GM08714 (cell line): ENCODE measurements around the gene ERC1.
"Not testable (repeated sequence)": the region's sequence is repeated elsewhere in the genome, so short reads cannot be mapped to it uniquely, and the experiment has no call there.

ENCODE experiments used
- H3K4me3 ChIP-seq: fragments of 200-500 bp; sonication (Bioruptor generic); 2 replicates; pipeline ENCODE4 v1.5.1; 2014; ENCODE audit warnings: mild to moderate bottlenecking, low read length, inconsistent platforms
- ZNF274 ChIP-seq: IDR thresholded peaks from 2 replicates; pipeline ENCODE4 v1.6.1; 2012; ENCODE audit warnings: mild to moderate bottlenecking, low read depth, low read length

ERC1 gene

DNA sequence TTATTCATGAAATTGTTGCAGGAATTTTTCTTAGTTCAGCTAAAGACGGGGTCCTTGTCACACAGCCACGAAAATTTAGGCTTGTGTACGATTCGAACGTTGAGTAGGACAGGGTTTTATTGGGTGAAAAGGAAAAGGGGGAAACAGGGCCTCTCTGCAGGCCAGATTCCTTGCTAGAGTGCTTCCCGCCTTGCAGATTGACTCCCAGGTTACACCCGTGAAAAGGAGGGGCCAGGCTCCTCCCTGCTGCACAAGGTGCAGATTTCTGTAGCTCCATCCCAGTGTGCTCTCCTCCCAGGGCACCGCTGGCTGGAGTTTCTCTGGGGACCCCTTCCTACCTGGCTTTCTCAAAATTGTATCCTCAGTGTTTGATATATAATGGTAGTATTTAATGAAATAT lies 221.5 kb downstream of the ERC1 start:
- H3K4me3 ChIP-seq = no peak overlapping the region
- TF ChIP-seq ZNF274 = no peak

DNA sequence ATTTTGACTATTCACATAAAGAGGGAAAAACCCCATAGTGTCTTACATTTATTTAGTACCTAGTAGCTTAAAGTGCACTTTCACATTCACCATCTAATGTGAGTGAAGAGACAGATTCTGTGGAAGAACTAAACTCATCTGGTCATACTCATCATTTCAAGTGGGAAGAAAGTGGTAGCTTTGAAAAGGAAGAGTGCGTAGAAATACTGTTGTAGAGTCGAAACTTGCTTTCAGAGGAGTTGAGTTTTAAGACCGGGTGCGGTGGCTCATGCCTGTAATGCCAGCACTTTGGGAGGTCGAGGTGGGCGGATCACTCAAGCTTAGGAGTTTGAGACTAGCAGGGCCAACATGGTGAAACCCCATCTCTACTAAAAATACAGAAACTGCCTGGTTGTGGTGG lies 222.2 kb downstream of the ERC1 start:
- TF ChIP-seq ZNF274 = no peak
- H3K4me3 ChIP-seq = no peak overlapping the region

DNA sequence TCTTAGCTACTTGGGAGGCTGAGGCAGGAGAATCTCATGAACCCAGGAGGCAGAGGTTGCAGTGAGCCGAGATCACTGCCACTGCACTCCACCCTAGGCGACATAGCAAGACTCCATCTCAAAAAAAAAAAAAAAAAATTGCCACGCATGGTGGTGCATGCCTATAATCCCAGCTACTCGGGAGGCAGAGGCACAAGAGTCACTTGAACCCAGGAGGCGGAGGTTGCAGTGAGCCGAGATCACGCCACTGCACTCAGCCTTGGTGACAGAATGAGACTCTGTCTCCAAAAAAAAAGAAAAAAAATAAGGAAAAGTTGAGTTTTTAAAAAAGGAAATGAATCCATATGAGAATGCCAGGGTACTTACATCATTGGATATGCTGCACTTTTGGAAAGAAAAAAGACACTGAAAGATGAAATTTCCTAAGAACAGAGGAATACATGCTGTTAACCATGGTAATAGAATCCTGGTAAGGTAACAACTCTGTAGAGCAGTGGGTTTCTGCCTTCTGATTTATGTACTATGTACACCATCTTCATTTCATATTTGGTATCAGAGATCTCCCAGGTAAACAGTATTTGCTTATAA lies 222.7 kb downstream of the ERC1 start:
- no peak overlapping the region for H3K4me3 ChIP-seq

DNA sequence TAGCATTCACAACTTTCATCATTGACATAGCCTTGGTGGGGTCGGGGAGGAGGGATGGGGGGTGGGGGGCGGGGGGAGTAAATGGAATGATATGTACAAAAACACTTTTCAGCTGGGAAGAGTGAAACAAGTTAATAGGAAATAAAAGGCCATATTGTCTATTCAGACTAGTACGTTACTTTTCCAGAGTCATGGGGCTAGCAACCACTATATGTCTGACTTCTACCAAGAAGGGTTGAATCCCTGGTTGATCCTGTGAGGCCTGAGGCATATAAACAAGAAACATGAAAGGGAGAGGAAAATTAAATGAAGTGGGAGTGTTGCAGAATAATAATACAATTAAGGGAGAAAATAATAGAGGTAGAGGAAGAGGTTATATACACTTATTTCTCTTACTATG lies 225.5 kb downstream of the ERC1 start:
- TF ChIP-seq ZNF274 = no peak
- H3K4me3 ChIP-seq = no peak overlapping the region

More for the DNA sequence above, 222.7 kb downstream of the ERC1 start:
- no peak for TF ChIP-seq ZNF274

DNA sequence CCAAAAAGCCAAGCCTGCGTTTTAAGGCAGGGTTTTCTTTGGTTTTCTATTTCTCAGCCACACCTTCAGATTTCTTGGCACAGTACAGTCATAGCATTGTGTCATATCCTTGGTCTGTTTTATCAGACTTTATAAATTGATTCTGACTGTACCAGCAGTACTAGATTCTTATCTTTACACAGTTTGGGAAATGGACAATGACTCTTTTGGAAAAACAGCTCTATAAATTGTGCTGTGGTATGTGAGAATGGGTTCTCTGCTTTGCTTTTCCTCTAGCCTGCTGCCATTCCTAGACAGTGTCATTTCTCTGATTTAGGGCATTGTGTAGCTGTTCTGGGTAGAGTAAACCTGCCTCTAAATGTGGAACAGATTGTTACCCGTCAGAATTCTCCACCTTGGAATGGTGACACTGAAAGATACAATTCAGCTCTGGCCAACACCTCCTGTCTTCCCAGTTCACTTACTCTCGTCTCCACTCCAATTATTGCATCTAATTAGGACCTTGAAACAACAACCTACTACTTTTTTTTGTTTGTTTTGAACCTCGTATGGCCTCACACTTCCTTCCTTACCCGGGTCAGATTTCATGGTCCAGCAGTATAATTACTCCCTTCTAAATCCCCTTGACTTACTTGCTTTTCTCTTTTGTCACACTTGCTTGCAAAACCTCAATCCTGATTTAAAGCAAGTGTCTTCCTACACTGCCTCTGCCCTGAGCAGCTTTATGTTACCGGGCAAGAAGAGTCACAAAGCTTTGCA lies 226.3 kb downstream of the ERC1 start:
- no peak overlapping the region for H3K4me3 ChIP-seq
- TF ChIP-seq ZNF274 = no peak

DNA sequence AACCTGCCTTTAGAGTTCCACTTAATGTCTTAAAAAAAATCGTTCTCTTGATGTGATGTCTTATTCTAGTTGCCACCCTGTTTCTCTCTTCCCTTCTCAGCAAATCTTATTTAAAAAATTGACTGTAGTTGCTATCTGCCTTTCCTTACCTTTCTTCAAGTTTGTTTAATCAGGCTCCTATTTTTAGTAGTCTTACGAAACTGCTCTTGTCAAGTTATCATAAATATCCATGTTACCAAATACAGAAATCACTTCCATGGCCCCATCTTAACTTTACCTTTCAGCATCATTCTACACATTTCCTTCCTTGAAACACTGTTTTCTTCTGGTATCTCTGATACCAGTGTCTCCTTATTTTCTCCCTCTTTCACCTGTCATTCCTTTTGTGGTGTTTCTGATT lies 227.3 kb downstream of the ERC1 start:
- H3K4me3 ChIP-seq = no peak overlapping the region
- no peak for TF ChIP-seq ZNF274

DNA sequence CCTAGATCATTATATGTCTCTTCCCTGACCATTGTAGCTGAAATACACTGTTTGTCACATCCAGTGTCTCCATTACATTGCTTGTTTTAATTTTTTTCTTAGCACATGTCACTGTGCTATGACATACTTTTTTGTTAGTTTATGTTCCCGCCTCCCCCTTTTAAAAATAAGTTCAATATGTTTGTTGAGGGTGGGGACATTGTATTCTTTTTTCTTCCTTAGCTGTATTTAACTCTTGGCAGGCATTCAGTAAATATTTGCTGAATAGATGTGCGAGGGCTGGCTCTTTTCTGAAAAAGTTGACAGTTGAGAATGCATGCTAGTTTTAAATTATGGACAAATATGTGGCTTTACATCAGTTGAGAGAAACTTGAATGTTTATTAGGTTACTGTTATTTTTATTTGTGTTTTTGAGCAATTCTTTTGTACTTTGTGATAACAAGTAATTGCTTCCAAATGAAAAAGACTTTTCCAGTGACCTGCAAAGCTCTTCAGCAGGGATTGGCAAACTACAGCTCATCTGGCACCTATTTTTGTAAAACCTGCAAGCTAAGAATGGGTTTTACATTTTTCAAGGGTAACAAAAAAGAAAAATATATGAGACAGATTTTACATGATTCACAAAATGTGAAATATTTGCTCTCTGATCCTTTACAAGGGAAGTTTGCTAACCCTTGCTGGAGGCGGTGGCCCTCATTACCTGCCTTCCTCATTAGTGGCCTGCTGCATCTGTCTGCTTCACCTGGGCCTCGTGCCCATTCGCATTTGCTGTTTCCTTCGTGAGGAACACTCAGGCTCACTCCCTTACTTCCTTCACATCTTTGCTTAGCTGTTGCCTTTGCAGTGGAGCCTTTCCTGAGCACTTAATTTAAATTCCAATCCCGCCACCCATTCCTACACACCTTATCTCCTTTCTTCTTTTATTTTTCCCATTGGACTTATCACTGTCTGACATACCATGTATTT lies 229.4 kb downstream of the ERC1 start:
- H3K4me3 ChIP-seq = no peak overlapping the region
- no peak for TF ChIP-seq ZNF274

DNA sequence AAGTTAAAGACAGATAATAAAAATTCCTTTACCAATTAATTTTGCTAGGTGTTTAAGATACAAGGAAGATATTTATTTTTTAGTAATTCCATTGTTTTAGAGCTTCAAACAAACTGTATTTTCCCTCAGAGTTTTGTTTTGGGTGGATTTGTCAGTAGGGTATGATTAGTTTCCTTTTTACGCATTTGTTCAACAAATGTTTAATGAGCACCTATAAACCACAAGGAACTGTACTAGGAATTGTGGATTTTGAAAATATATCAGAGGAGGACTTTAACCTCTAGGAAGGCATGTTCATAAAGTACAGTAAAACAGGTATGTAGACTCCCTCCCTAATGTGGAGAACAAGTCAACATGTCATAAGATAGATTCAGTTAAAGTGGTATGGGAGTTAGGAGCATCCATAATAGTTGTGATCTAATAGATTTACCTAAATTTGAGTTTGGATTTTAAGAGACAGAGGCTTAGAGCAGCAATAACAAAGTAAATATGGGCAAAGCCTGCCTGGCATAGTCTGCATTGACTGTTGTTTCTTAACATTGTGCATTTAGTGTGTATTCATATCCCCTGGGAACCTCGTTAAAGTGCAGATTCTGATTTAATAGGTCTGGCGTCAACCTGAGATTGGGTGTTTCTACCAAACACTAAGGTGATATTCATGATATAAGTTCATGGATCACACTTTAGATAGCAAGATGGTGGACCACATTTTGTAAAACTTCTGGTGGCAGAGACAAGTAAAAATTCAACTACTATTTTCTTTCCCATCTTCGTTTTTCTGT lies 232.0 kb downstream of the ERC1 start:
- no peak overlapping the region for H3K4me3 ChIP-seq
- no peak for TF ChIP-seq ZNF274

DNA sequence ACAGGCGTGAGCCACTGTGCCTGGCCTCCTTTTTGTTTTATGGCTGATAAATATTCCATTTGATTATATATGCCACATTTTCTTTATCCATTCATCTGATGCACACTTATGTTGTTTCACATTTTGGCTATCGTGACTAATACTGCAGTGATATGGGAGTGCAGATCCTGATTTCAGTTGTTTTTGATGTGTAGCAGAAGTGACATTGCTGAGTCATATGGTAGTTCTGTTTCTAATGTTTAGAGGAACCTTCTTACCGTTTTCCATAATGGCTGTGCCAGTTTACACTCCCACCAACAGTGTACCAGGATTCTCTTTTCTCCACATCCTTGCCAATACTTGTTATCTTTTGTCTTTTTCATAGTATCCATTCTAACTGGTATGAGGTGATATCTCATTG lies 235.9 kb downstream of the ERC1 start:
- H3K4me3 ChIP-seq = no peak overlapping the region
- TF ChIP-seq ZNF274 = no peak

DNA sequence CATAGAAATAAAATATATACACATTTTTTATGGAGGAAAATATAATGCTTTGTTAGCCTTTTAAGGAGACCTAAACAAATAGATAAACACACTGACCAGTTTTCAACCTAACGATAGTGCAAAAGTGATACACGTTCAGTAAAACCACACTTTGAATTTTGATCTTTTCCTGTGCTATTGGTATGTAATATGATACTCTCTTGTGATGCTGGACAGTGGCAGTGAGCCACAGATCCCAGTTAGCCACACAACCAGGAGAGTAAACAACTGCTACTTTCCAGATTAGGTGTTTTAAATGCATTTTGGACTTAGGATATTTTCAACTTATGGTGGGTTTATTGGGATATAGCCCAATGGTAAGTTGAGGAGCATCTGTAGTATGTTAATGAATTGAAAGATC lies 243.1 kb downstream of the ERC1 start:
- no peak overlapping the region for H3K4me3 ChIP-seq
- no peak for TF ChIP-seq ZNF274

DNA sequence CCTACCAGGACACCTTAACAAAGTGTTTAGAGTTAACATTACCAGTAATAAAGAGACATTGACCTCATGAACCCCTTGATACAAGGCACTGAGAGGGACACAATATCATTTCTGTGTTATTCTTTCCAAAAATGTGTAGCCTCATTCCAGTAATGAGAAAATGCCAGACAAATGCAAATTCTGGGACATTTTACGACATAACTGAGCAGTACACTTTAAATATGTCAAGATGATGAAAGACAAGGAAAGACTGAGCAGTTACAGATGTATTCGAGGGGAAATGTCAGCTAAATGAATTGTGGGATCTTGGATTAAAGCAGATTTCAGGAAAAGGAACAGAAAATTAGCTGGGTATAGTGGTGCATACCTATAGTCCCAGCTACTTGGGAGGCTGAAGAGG lies 255.6 kb downstream of the ERC1 start:
- TF ChIP-seq ZNF274 = no peak
- no peak overlapping the region for H3K4me3 ChIP-seq

DNA sequence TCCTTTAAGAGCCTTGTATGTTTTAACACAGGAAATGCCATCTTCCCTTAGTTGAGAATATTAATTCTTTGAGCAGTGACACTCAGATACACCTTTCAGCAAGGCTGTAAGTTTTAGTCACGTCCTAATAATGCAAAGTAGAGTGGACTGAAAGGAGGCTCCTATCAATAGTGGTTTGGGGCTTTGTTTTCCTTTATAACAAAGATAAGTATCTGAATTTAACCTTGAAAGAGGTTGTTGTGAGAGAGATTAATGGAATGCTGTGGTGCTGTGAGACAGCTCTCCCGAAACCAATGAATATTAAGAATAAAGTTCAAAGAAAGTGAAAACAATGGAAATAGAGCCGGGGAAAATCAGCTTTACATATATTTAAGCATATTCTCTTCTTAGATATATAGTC lies 259.6 kb downstream of the ERC1 start:
- no peak overlapping the region for H3K4me3 ChIP-seq
- TF ChIP-seq ZNF274 = no peak

DNA sequence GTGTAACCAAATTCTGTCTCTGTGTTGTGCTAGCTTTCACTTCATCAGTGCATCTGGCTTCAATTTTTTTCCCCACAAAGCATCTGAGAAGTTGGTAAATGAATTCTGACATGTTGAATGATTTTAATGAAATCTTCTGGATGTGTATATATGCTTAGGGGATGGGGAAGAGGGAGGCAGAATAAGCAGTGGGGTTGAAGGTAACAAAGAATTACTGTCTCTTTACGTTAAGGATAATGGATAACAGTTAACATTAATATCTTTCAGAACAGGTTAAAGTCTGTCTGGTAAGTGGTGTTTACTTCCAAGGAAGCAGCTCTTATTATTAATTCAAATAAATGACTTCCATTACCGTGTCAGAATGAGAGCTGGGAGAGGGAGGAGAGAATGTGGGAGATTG lies 261.7 kb downstream of the ERC1 start:
- TF ChIP-seq ZNF274 = no peak
- no peak overlapping the region for H3K4me3 ChIP-seq

DNA sequence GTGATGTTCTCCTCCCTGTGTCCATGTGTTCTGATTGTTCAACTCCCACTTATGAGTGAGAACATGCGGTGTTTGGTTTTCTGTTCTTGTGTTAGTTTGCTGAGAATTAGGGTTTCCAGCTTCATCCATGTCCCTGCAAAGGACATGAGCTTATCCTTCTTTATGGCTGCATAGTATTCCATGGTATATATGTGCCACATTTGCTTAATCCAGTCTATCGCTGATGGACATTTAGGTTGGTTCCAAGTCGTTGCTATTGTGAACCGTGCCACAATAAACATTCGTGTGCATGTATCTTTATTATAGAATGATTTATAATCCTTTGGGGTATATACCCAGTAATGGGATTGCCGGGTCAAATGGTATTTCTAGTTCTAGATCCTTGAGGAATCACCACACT lies 264.1 kb downstream of the ERC1 start:
- not testable (repeated sequence) for H3K4me3 ChIP-seq

DNA sequence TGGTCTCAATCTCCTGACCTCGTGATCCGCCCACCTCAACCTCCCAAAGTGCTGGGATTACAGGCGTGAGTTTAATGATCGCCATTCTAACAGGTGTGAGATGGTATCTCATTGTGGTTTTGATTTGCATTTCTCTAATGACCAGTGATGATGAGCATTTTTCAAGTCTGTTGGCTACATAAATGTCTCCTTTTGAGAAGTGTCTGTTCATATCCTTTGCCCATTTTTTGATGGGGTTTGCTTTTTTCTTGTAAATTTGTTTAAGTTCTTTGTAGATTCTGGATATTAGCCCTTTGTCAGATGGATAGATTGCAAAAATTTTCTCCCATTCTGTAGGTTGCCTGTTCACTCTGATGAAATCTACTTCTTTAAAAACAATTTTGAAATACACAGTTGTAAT lies 264.8 kb downstream of the ERC1 start:
- H3K4me3 ChIP-seq = not testable (repeated sequence)
